ENCODE results near the gene MX2. TPM values are rescaled to one million over a fixed set of nuclear protein-coding genes. Genes with fewer than 3 reads are reported as not detected.

MX2 gene
- total and polyA plus RNA-seq, 2 donors (not counting 3 experiments of a cell fraction or from before 2014, with no cell fraction given) = 0.01 TPM; not detected in 1

- dilution Hi-C loops (cut with MboI; ENCODE audit: extremely low pct_ligation_motif_present, low sequenced_read_pairs) (no loop called here), intact Hi-C loops (cut with micrococcal nuclease) (no loop called here)
- H3K4me3 ChIP-seq (replicated peaks in 1 of 3; ENCODE audit: insufficient read depth in 1 of 3, low read depth in 1 of 3, low read length in 3 of 3) = no peak overlapping the region
- ChIA-PET CTCF (no interaction called here), POLR2A (no interaction called here)
- DNase-seq (ENCODE audit: low read depth, low spot score) = no peak
- no peaks in the 10 kb centered on the region for H3K4me1 ChIP-seq (ENCODE audit: control insufficient read depth, extremely low read depth, insufficient read depth, low read length)
- no peaks in the 10 kb centered on the region for H4K20me1 ChIP-seq (replicated peaks; ENCODE audit: control insufficient read depth, extremely low read depth, insufficient read depth, low read length)
- BruUV-seq (replicated peaks) = no TSS peak
- peaks cover 0 to 3% of the 10 kb centered on the region in 2 experiments for H3K27me3 ChIP-seq (ENCODE audit: control insufficient read depth in 2 of 2, insufficient read depth in 2 of 2, low read length in 2 of 2)
- no peak for FAIRE-seq
- H3K36me3 ChIP-seq (ENCODE audit: control insufficient read depth in 2 of 2, extremely low read depth in 1 of 2, insufficient read depth in 2 of 2, low read length in 2 of 2) = no peaks in the 10 kb centered on the region
- H3K9me1 ChIP-seq (replicated peaks; ENCODE audit: control insufficient read depth, extremely low read depth, insufficient read depth, low read length) = no peaks in the 10 kb centered on the region
- H3K9ac ChIP-seq (replicated peaks; ENCODE audit: extremely low read depth, insufficient read depth, low read length) = no peak overlapping the region
- H3K9me3 ChIP-seq (replicated peaks; ENCODE audit: control insufficient read depth, insufficient read depth, low read length) = no peaks in the 10 kb centered on the region
- no peaks in the 10 kb centered on the region for H3K79me2 ChIP-seq (ENCODE audit: control insufficient read depth, insufficient read depth, low read length)
- H2AFZ ChIP-seq (ENCODE audit: low read depth, low read length) = no peak overlapping the region
- H3K27ac ChIP-seq (ENCODE audit: insufficient read depth, low read depth, low read length) = no peak overlapping the region
- TF ChIP-seq CTCF (IDR thresholded peaks at IDR 0.05; ENCODE audit: extremely low read depth in 1 of 2, insufficient read depth in 1 of 2, low read depth in 1 of 2, low read length in 2 of 2) (no peak), MYC (IDR thresholded peaks at IDR 0.05; ENCODE audit: low read depth, low read length) (no peak), JUN (IDR thresholded peaks at IDR 0.05; ENCODE audit: borderline replicate concordance, insufficient read depth, insufficient read length, low read depth) (no peak), POLR2AphosphoS5 (IDR thresholded peaks at IDR 0.05; ENCODE audit: insufficient read depth, low read depth, low read length) (no peak), EZH2 (IDR thresholded peaks at IDR 0.05; ENCODE audit: borderline replicate concordance, low read depth, low read length, severe bottlenecking) (no peak), POLR2A (IDR thresholded peaks at IDR 0.05; ENCODE audit: low read depth, low read length) (no peak), FOS (IDR thresholded peaks at IDR 0.05; ENCODE audit: borderline replicate concordance, insufficient read depth, low read length) (no peak)
- H3K4me2 ChIP-seq (ENCODE audit: insufficient read depth, low read length) = no peak overlapping the region
Measured at GRCh38 chr21:41346758-41347157, 15.1 kb upstream of the MX2 start.

DNA sequence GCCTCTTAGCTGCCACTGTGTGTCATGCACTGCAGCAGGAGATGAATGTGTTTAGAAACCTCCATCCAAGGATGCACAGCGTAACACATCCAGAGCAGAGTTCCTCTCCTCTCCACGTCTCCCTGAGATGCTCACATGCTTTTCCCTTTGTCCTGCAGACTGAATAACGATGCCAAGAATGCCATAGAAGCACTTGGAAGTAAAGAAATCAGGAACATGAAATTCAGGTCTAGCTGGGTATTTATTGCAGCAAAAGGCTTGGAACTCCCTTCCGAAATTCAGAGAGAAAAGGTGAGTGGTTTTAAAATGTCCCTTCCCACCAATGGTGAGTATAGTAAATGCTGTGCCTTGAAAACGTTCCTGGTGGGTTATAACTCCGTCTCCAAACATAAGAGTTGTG, 13.4 kb upstream of the MX2 start:
- Histone ChIP-seq H4K20me1 (replicated peaks; ENCODE audit: control insufficient read depth, extremely low read depth, insufficient read depth, low read length) (no peaks in the 10 kb centered on the region), H2AFZ (ENCODE audit: low read depth, low read length) (no peak overlapping the region), H3K27ac (ENCODE audit: insufficient read depth, low read depth, low read length) (no peak overlapping the region), H3K79me2 (ENCODE audit: control insufficient read depth, insufficient read depth, low read length) (no peaks in the 10 kb centered on the region), H3K9ac (replicated peaks; ENCODE audit: extremely low read depth, insufficient read depth, low read length) (no peak overlapping the region), H3K4me3 (replicated peaks in 1 of 3; ENCODE audit: insufficient read depth in 1 of 3, low read depth in 1 of 3, low read length in 3 of 3) (no peak overlapping the region), H3K9me1 (replicated peaks; ENCODE audit: control insufficient read depth, extremely low read depth, insufficient read depth, low read length) (no peaks in the 10 kb centered on the region), H3K4me1 (ENCODE audit: control insufficient read depth, extremely low read depth, insufficient read depth, low read length) (no peaks in the 10 kb centered on the region), H3K36me3 (ENCODE audit: control insufficient read depth in 2 of 2, extremely low read depth in 1 of 2, insufficient read depth in 2 of 2, low read length in 2 of 2) (no peaks in the 10 kb centered on the region), H3K9me3 (replicated peaks; ENCODE audit: control insufficient read depth, insufficient read depth, low read length) (no peaks in the 10 kb centered on the region), H3K27me3 (ENCODE audit: control insufficient read depth in 2 of 2, insufficient read depth in 2 of 2, low read length in 2 of 2) (peaks cover 0 to 3% of the 10 kb centered on the region in 2 experiments), H3K4me2 (ENCODE audit: insufficient read depth, low read length) (no peak overlapping the region)
- TF ChIP-seq EZH2 (IDR thresholded peaks at IDR 0.05; ENCODE audit: borderline replicate concordance, low read depth, low read length, severe bottlenecking) (no peak), GATA2 (IDR thresholded peaks at IDR 0.05; ENCODE audit: insufficient read depth, insufficient read length, low read depth, low read length) (no peak)
- CTCF ChIA-PET = no interaction called here
- intact Hi-C loops (cut with micrococcal nuclease) (no loop called here), dilution Hi-C loops (cut with MboI; ENCODE audit: extremely low pct_ligation_motif_present, low sequenced_read_pairs) (no loop called here)
- FAIRE-seq = no peak
- POLR2A ChIA-PET = no interaction called here
- DNase-seq (ENCODE audit: low read depth, low spot score) = no peak
- BruUV-seq (replicated peaks) = no TSS peak

Measured in endothelial cell of umbilical vein (primary cell).